GM23248 (cell line): ENCODE data around the gene BHLHE23. TPM values are rescaled to one million over a fixed set of nuclear protein-coding genes. Genes with fewer than 3 reads are reported as not detected.

Experiments used
- DNase-seq: peaks from one replicate; pipeline ENCODE4 v3.0.0-alpha.2; 2015
- H2AFZ ChIP-seq: fragments of 200-600 bp; sonication (generic); 2 replicates; pipeline ENCODE4 v1.6.1; 2016; ENCODE audit warnings: antibody characterized with exemption
- H3F3A ChIP-seq: fragments of 200-600 bp; sonication (generic); 2 replicates; pipeline ENCODE4 v1.6.1; 2016; ENCODE audit warnings: mild to moderate bottlenecking, antibody characterized with exemption, mixed run types; ENCODE audit not compliant: insufficient read depth
- H3K27ac ChIP-seq: fragments of 200-600 bp; sonication (generic); 2 replicates; pipeline ENCODE4 v1.5.1; 2016; ENCODE audit warnings: mild to moderate bottlenecking
- H3K27me3 ChIP-seq: fragments of 200-600 bp; sonication (generic); replicated peaks from 2 replicates; pipeline ENCODE4 v1.6.1; 2016; ENCODE audit warnings: mild to moderate bottlenecking; ENCODE audit not compliant: insufficient read depth
- H3K36me3 ChIP-seq: fragments of 200-600 bp; sonication (generic); 2 replicates; pipeline ENCODE4 v1.6.1; 2016; ENCODE audit warnings: low read depth, mild to moderate bottlenecking
- H3K4me1 ChIP-seq: fragments of 200-600 bp; sonication (generic); 2 replicates; pipeline ENCODE4 v1.6.1; 2016; ENCODE audit warnings: mild to moderate bottlenecking; ENCODE audit not compliant: insufficient read depth
- H3K4me2 ChIP-seq: fragments of 200-600 bp; sonication (generic); one replicate; pipeline ENCODE4 v1.6.1; 2016; ENCODE audit warnings: mild to moderate bottlenecking; ENCODE audit not compliant: unreplicated experiment
- H3K4me3 ChIP-seq: fragments of 200-600 bp; sonication (generic); 2 replicates; pipeline ENCODE4 v1.5.1; 2016; ENCODE audit warnings: mild to moderate bottlenecking
- H3K79me2 ChIP-seq: fragments of 200-600 bp; sonication (generic); 2 replicates; pipeline ENCODE4 v1.6.1; 2016; ENCODE audit warnings: mild to moderate bottlenecking; ENCODE audit not compliant: insufficient read depth
- H3K9ac ChIP-seq: fragments of 200-600 bp; sonication (generic); 2 replicates; pipeline ENCODE4 v1.6.1; 2016; ENCODE audit warnings: mild to moderate bottlenecking
- H3K9me2 ChIP-seq: fragments of 200-600 bp; sonication (generic); 2 replicates; pipeline ENCODE4 v1.6.1; 2016; ENCODE audit warnings: mixed run types, mild to moderate bottlenecking, moderate library complexity; ENCODE audit not compliant: insufficient read depth
- H3K9me3 ChIP-seq: fragments of 200-600 bp; sonication (generic); one replicate; pipeline ENCODE4 v1.6.1; 2017; ENCODE audit warnings: low read depth
- H4K20me1 ChIP-seq: fragments of 200-600 bp; sonication (generic); 2 replicates; pipeline ENCODE4 v1.6.0; 2016; ENCODE audit not compliant: insufficient read depth
- EZH2 ChIP-seq: fragments of 200-600 bp; sonication (generic); IDR thresholded peaks from 2 replicates; pipeline ENCODE4 v1.6.1; 2018; ENCODE audit warnings: antibody characterized with exemption, mild to moderate bottlenecking; ENCODE audit not compliant: insufficient read depth, poor library complexity, severe bottlenecking
- EZH2phosphoT487 ChIP-seq: fragments of 200-600 bp; sonication (generic); IDR thresholded peaks from 2 replicates; pipeline ENCODE4 v1.6.1; 2018; ENCODE audit warnings: antibody characterized with exemption, moderate library complexity, mild to moderate bottlenecking, low read depth; ENCODE audit not compliant: insufficient read depth
- WGBS, 2 experiments: methylation state at CpG; one replicate each; pipeline ENCODE4 v1.1.6; 2015 to 2017; ENCODE audit warnings: low lambda C conversion rate in 2 of 2, low coverage in 1 of 2; ENCODE audit errors: missing lambda C conversion rate in 2 of 2; 5-methylcytosine and 5-hydroxymethylcytosine counted together
- in situ Hi-C: fragments of 300-500 bp; cut with MboI; formaldehyde crosslinking; loops from 2 replicates; pipeline ENCODE4 v1.15.0; 2020
- polyA plus RNA-seq: library from polyadenylated mRNA; unstranded; fragments of >200 nt; fragmentation: Nextera tagmentation; extraction: Ambion mirVana; gene quantifications from 2 replicates; pipeline ENCODE4 v1.2.1, GENCODE V29; 2016
- total RNA-seq: library from RNA; depleted of rRNA; stranded (reverse); fragments of >200 nt; shearing (Covaris generic); gene quantifications from 2 replicates; pipeline ENCODE4 v1.2.3, GENCODE V29; 2014

Gene BHLHE23
- total and polyA plus RNA-seq, 2 experiments from 2014 or later: not detected

DNA sequence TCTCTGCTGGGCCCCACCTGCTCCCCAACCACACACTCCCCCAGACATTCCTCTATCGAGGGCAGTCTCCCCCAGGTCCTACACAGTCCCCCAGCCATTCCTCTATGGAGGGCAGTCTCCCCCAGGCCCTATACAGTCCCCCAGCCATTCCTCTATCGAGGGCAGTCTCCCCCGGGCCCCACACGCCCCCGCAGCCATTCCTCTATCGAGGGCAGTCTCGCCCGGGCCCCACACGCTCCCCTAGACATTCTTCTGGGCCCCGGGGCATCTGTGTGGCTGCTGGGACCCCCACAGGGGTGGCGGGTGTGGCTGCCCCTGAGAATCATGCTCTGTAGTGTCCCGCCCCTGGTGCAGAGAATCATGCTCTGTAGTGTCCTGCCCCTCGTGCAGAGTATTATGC, 43.6 kb upstream of the BHLHE23 start:
- Histone ChIP-seq H3K9me2 (no peaks in the 10 kb centered on the region), H3K27me3 (peaks cover 29% of the 10 kb centered on the region), H3K9me3 (no peaks in the 10 kb centered on the region), H3K36me3 (no peaks in the 10 kb centered on the region), H3K79me2 (no peaks in the 10 kb centered on the region), H3K4me3 (no peak overlapping the region), H3K4me1 (no peaks in the 10 kb centered on the region), H4K20me1 (no peaks in the 10 kb centered on the region), H3F3A (no peaks in the 10 kb centered on the region), H3K9ac (no peak overlapping the region), H3K4me2 (no peak overlapping the region), H2AFZ (no peak overlapping the region), H3K27ac (no peak overlapping the region)
- TF ChIP-seq EZH2phosphoT487 (no peak), EZH2 (no peak)
- 41 to 45% methylated on average over 9 to 13 of the region's 13 CpGs for WGBS, 2 experiments
- in situ Hi-C loops: no loop called here
- no peak for DNase-seq

DNA sequence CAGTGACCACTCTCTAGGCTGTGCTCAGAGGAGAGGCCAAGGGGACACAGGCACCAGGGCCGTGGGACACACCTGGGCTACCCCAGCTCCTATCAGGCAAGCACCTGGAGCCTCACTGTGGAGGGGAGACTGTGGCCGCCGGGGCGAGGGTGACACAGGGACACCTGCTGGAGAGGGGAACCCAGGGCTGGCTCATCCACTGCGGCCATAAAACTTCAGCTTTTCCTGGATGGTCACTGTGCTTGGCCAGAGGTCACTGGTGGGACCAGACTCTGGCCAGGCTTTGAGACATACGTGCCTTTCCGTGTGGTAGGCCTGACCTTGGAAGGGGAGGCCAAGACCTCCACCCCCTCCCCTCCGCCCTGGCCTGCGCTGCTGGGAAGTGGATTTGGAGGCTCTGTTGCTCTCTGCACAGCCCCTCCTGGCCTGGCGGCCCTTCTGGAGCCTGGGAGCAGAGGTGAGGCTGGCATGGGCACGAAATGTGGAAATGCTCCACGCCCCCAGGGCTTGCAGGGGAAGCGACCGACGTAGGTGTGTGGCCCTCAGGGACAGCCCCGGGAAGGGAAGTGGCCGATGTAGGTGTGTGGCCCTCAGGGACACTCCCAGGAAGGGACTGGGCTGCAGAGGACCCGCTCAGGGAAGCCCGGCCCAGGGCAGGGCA, 42.9 kb upstream of the BHLHE23 start:
- no peaks in the 10 kb centered on the region for H3F3A ChIP-seq
- H3K27ac ChIP-seq: no peak overlapping the region
- H4K20me1 ChIP-seq: no peaks in the 10 kb centered on the region
- WGBS, 2 experiments: 48 to 59% methylated on average over 19 of the region's 19 CpGs
- in situ Hi-C loops: no loop called here
- peaks cover 31% of the 10 kb centered on the region for H3K27me3 ChIP-seq
- no peaks in the 10 kb centered on the region for H3K79me2 ChIP-seq
- no peak overlapping the region for H2AFZ ChIP-seq
- TF ChIP-seq EZH2phosphoT487 (no peak), EZH2 (no peak)
- no peak overlapping the region for H3K4me2 ChIP-seq
- H3K9me3 ChIP-seq: no peaks in the 10 kb centered on the region
- no peaks in the 10 kb centered on the region for H3K4me1 ChIP-seq
- DNase-seq: no peak
- no peaks in the 10 kb centered on the region for H3K9me2 ChIP-seq
- no peaks in the 10 kb centered on the region for H3K36me3 ChIP-seq
- no peak overlapping the region for H3K9ac ChIP-seq
- no peak overlapping the region for H3K4me3 ChIP-seq

DNA sequence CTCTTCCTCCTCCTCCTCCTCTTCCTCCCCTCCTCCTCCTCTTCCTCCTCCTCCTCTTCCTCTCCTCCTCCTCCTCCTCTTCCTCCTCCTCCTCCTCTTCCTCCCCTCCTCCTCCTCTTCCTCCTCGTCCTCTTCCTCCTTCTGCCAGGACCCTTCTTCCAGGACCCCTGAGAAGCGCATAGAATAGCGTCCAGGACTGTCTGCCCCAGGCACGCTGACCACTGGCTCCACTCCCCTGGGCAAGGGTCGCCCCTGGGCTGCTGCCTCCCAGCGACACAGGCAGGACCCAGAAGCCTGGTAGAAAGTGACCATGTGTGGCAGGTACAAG, 42.4 kb upstream of the BHLHE23 start:
- Histone ChIP-seq H3K4me3 (no peak overlapping the region), H3K27me3 (peaks cover 35% of the 10 kb centered on the region), H4K20me1 (no peaks in the 10 kb centered on the region), H3K79me2 (no peaks in the 10 kb centered on the region), H3K9ac (no peak overlapping the region), H3K4me2 (no peak overlapping the region), H2AFZ (no peak overlapping the region), H3K9me3 (no peaks in the 10 kb centered on the region), H3K4me1 (no peaks in the 10 kb centered on the region), H3K9me2 (no peaks in the 10 kb centered on the region), H3K36me3 (no peaks in the 10 kb centered on the region), H3F3A (no peaks in the 10 kb centered on the region), H3K27ac (no peak overlapping the region)
- 52 to 55% methylated on average over 6 of the region's 6 CpGs for WGBS, 2 experiments
- TF ChIP-seq EZH2 (no peak), EZH2phosphoT487 (no peak)
- in situ Hi-C loops: no loop called here
- no peak for DNase-seq

DNA sequence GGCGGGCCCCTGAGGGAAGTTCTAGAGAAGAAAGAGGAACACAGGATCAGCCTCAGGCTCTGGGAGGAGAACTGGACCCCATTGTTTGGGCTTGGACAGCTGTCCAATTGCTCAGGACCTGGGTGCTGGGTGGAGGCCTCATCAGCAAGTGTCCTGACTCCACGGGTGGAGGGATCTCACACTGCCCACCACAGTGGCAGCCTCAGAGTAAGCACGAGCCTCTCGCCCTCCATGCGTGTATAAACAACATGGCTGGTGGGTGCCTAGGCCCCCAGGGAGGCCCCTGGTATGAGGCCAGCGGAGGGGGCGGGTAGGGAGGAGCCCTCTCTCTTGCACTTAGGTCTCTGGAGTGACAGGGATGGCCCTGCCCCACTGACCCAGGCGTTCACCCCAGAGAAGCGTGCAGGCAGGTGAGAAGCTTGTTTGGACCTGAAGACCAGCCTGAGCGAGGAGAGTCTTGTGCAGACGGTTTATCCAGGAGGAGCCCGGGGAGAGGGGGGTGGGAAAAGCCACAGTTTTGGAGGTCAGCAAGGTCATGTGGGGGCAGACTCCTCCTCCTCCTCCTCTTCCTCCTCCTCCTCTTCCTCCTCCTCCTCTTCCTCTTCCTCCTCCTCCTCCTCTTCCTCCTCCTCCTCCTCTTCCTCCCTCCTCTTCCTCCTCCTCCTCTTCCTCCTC, 41.9 kb upstream of the BHLHE23 start:
- WGBS, 2 experiments: 45 to 62% methylated on average over 8 to 9 of the region's 12 CpGs

More for the DNA sequence above, 41.9 kb upstream of the BHLHE23 start:
- no peaks in the 10 kb centered on the region for H3K79me2 ChIP-seq
- no peak for TF ChIP-seq EZH2phosphoT487
- no peak for TF ChIP-seq EZH2
- H3K9me3 ChIP-seq: no peaks in the 10 kb centered on the region
- no peak for DNase-seq
- in situ Hi-C loops: no loop called here
- H3K9me2 ChIP-seq: no peaks in the 10 kb centered on the region
- no peak overlapping the region for H3K4me2 ChIP-seq
- H3F3A ChIP-seq: no peaks in the 10 kb centered on the region
- no peak overlapping the region for H2AFZ ChIP-seq
- no peak overlapping the region for H3K4me3 ChIP-seq
- H3K27ac ChIP-seq: no peak overlapping the region
- H3K36me3 ChIP-seq: no peaks in the 10 kb centered on the region
- no peak overlapping the region for H3K9ac ChIP-seq
- H4K20me1 ChIP-seq: no peaks in the 10 kb centered on the region
- H3K27me3 ChIP-seq: peaks cover 30% of the 10 kb centered on the region
- H3K4me1 ChIP-seq: no peaks in the 10 kb centered on the region
